Body of pancreas (tissue), 4 donors: ENCODE measurements around the gene SYNDIG1L.

Experiments
- POLR2A ChIP-seq, 3 donors: fragments of 450-650 bp; IDR thresholded peaks; one replicate each; pipeline ENCODE4 v1.6.1; 2016; ENCODE audit warnings: antibody characterized with exemption in 3 of 3, mild to moderate bottlenecking in 2 of 3
- TF ChIP-seq, protein P1 (sequence below), 7 experiments: fragments of 450-650 bp in 4 of 7; fragments of 200-600 bp in 3 of 7; sonication (generic) in 3 of 7; IDR thresholded peaks; one replicate each; pipeline ENCODE4 v1.5.1; 2016 to 2019; ENCODE audit warnings: antibody characterized with exemption in 7 of 7

DNA sequence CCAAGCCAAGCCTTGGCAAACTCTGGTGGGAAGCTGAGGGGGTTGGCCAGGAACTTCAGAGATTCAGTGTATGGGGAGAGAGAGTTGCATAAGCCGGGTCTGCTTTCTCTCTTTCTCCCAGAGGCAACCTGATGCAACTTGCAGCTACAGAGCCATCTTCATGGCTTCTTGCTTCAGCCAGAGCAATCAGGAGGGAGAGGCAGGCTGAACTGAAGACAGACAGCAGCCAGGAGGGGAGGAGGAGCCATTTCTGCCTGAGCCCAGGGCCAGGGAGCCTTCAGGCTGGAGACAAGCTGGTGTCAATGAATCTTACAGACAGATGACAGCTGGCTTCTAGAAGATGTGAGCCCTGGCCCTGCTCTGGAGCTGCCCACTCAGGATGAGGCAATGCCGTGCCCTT lies 48.4 kb upstream of the SYNDIG1L start:
- TF ChIP-seq, protein P1, sequence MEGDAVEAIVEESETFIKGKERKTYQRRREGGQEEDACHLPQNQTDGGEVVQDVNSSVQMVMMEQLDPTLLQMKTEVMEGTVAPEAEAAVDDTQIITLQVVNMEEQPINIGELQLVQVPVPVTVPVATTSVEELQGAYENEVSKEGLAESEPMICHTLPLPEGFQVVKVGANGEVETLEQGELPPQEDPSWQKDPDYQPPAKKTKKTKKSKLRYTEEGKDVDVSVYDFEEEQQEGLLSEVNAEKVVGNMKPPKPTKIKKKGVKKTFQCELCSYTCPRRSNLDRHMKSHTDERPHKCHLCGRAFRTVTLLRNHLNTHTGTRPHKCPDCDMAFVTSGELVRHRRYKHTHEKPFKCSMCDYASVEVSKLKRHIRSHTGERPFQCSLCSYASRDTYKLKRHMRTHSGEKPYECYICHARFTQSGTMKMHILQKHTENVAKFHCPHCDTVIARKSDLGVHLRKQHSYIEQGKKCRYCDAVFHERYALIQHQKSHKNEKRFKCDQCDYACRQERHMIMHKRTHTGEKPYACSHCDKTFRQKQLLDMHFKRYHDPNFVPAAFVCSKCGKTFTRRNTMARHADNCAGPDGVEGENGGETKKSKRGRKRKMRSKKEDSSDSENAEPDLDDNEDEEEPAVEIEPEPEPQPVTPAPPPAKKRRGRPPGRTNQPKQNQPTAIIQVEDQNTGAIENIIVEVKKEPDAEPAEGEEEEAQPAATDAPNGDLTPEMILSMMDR (IDR thresholded peaks at IDR 0.05) = no peak
- TF ChIP-seq POLR2A (IDR thresholded peaks at IDR 0.05) = no peak
